Neural cell (in vitro differentiated cells): ENCODE data around the gene PDLIM3. TPM values are rescaled to one million over a fixed set of nuclear protein-coding genes. Genes with fewer than 3 reads are reported as not detected.

Source experiments
- H2AFZ ChIP-seq: fragments of 200-600, 300-800 bp; sonication (generic), shearing (Covaris generic); 2 replicates; pipeline ENCODE4 v1.6.0; 2014; ENCODE audit warnings: low read depth, mild to moderate bottlenecking, antibody characterized with exemption, low read length, moderate library complexity
- H3F3A ChIP-seq: fragments of 200-600 bp; shearing (Covaris generic); 2 replicates; pipeline ENCODE4 v1.6.1; 2016; ENCODE audit warnings: mild to moderate bottlenecking, moderate library complexity, mixed read lengths, antibody characterized with exemption, low read length; ENCODE audit not compliant: insufficient read depth, poor library complexity, severe bottlenecking
- H3K27ac ChIP-seq: fragments of 200-600, 300-800 bp; sonication (generic), shearing (Covaris generic); 2 replicates; pipeline ENCODE4 v1.5.1; 2014; ENCODE audit warnings: mild to moderate bottlenecking, low read length, moderate library complexity
- H3K27me3 ChIP-seq: fragments of 300-800, 200-600 bp; sonication (generic), shearing (Covaris generic); 2 replicates; pipeline ENCODE4 v1.6.0; 2014; ENCODE audit warnings: mild to moderate bottlenecking, low read depth, low read length, moderate library complexity; ENCODE audit not compliant: insufficient read depth
- H3K36me3 ChIP-seq: fragments of 300-800, 200-600 bp; sonication (generic), shearing (Covaris generic); 2 replicates; pipeline ENCODE4 v1.5.1; 2014; ENCODE audit warnings: mild to moderate bottlenecking, antibody characterized with exemption, low read length, moderate library complexity; ENCODE audit not compliant: insufficient read depth
- H3K4me2 ChIP-seq: fragments of 300-800, 200-600 bp; sonication (generic), shearing (Covaris generic); 2 replicates; pipeline ENCODE4 v1.6.0; 2014; ENCODE audit warnings: mild to moderate bottlenecking, low read length
- H3K4me3 ChIP-seq: fragments of 300-800, 200-600 bp; sonication (generic), shearing (Covaris generic); 2 replicates; pipeline ENCODE4 v1.5.1; 2014; ENCODE audit warnings: mild to moderate bottlenecking, low read length, moderate library complexity
- H3K79me2 ChIP-seq: fragments of 200-600 bp; shearing (Covaris generic); replicated peaks from 2 replicates; pipeline ENCODE4 v1.6.0; 2014; ENCODE audit warnings: mild to moderate bottlenecking, low read length, moderate library complexity; ENCODE audit not compliant: insufficient read depth
- H3K9ac ChIP-seq: fragments of 300-800, 200-600 bp; sonication (generic), shearing (Covaris generic); 2 replicates; pipeline ENCODE4 v1.6.1; 2016; ENCODE audit warnings: mild to moderate bottlenecking, low read length, mixed read lengths
- H3K9me2 ChIP-seq: fragments of 200-600 bp; shearing (Covaris generic); 2 replicates; pipeline ENCODE4 v1.6.1; 2016; ENCODE audit warnings: mild to moderate bottlenecking, low read length, mixed read lengths; ENCODE audit not compliant: insufficient read depth
- H3K9me3 ChIP-seq: fragments of 200-600, 300-800 bp; sonication (generic), shearing (Covaris generic); 2 replicates; pipeline ENCODE4 v1.6.1; 2016; ENCODE audit warnings: mild to moderate bottlenecking, mixed run types, low read length, moderate library complexity, mixed read lengths
- H4K20me1 ChIP-seq: fragments of 200-600 bp; shearing (Covaris generic); 2 replicates; pipeline ENCODE4 v1.6.1; 2016; ENCODE audit warnings: mild to moderate bottlenecking, mixed run types; ENCODE audit not compliant: insufficient read depth
- EP300 ChIP-seq: fragments of 450-650 bp; conservative IDR thresholded peaks from 2 replicates; pipeline ENCODE4 v1.6.1; 2014; ENCODE audit warnings: antibody characterized with exemption, mild to moderate bottlenecking, moderate library complexity; ENCODE audit not compliant: poor library complexity, severe bottlenecking
- EZH2 ChIP-seq: fragments of 200-600, 300-800 bp; shearing (Covaris generic), sonication (generic); IDR thresholded peaks from 2 replicates; pipeline ENCODE4 v1.6.1; 2014; ENCODE audit warnings: antibody characterized with exemption, low read length, borderline replicate concordance, mild to moderate bottlenecking; ENCODE audit not compliant: insufficient read depth, poor library complexity, severe bottlenecking
- MXI1 ChIP-seq: fragments of 450-650 bp; conservative IDR thresholded peaks from 2 replicates; pipeline ENCODE4 v1.6.1; 2014; ENCODE audit warnings: antibody characterized with exemption, mild to moderate bottlenecking; ENCODE audit not compliant: poor library complexity, severe bottlenecking
- POLR2AphosphoS5 ChIP-seq: IDR thresholded peaks from 2 replicates; pipeline ENCODE4 v1.6.1; 2012
- RAD21 ChIP-seq: fragments of 450-650 bp; conservative IDR thresholded peaks from 2 replicates; pipeline ENCODE4 v1.6.1; 2014; ENCODE audit warnings: antibody characterized with exemption, mild to moderate bottlenecking, moderate library complexity
- SMC3 ChIP-seq: fragments of 450-650 bp; conservative IDR thresholded peaks from 2 replicates; pipeline ENCODE4 v1.6.1; 2014; ENCODE audit warnings: antibody characterized with exemption, mild to moderate bottlenecking, moderate library complexity; ENCODE audit not compliant: poor library complexity
- TAF1 ChIP-seq: IDR thresholded peaks from 2 replicates; pipeline ENCODE4 v1.6.1; 2012; ENCODE audit warnings: low read depth
- polyA plus RNA-seq: library from polyadenylated mRNA; depleted of rRNA; stranded (reverse); fragments of >200 nt; gene quantifications from 2 replicates; pipeline ENCODE4 v1.2.3, GENCODE V29; 2014
- TF ChIP-seq, protein P1 (sequence below): fragments of 450-650 bp; IDR thresholded peaks from 2 replicates; pipeline ENCODE4 v1.5.1; 2014; ENCODE audit warnings: antibody characterized with exemption, mild to moderate bottlenecking, moderate library complexity; ENCODE audit not compliant: poor library complexity, severe bottlenecking
- TF ChIP-seq, protein P2 (sequence below): IDR thresholded peaks from 2 replicates; pipeline ENCODE4 v1.6.1; 2012; ENCODE audit warnings: borderline replicate concordance

The PDLIM3 gene
- polyA plus RNA-seq, 1 donor from 2014 or later = 1.8 TPM

DNA sequence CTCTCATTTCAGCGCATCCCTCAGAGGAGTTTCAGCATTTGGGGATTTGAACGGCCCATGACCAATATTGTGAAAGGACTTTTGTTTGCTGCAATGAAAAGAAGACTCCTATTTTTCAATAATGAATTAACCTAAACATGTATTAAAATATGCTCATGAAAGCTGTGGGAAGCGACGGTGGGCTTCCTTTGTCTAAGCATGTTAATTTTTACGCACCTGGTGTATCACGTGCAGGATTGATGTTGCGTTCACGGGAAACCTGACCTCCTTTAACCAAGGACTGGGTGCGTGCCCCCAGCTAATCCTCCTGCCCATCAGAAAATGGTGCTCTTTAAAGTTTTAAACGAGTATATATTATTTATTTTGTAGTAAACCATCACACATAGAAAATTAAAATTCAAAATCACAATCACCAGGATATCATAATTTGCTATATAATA lies 63.2 kb downstream of the PDLIM3 start (continued):
- no peak for TF ChIP-seq EZH2

DNA sequence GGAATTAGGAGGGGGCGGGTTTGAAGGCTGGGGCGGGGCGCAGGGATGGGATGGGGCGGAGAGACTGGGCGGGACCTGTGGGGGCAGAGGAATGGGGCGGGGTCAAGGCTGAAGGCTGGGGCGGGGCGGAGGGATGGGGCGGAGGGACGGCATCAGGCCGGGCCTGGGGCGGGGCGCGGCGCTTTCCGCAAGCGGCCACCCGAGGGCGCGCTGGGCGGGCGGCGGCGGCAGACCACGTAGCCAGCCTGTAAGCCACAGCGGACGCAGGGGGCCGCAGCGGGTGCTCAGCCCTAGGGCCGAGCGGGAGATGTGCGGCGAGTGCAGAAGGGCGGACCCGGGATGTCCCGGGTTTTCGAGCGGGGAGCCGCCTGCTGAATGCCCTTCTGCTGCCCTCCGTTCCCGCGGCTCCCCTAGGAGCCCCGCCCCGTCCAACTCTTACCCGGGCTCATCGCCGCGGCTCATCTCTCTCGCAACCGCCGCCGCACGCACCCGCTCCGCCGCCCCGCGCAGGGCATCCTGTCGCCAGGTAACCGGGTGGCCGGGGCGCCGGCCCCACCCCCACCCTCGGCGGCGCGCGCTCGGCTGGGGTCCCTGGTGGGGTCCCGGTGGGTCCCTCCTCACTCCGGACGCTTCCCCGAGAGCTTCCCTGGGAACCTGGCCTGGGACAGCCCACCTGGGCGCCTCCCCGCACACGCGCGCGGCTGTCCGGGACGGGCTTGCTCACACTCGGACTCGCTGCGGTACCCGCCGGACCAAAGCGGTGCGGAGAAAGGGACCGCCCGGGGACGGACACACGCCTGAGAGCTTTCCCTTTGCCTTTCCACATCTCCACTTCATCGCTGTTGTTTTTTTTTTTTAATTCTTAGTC lies 63.8 kb downstream of the PDLIM3 start, which contains the start of gene CCDC110:
TSS of gene CCDC110 (minus strand) at position 499 of the 868 bp plus-strand sequence. CDS start at position 449, 50 bp downstream.
- Histone ChIP-seq H3K27me3 (no peaks in the 10 kb centered on the region), H2AFZ (peak within 1 kb of the TSS; percentile 52), H3K9me3 (no peaks in the 10 kb centered on the region), H3K9me2 (no peaks in the 10 kb centered on the region), H3K36me3 (no peaks in the 10 kb centered on the region), H4K20me1 (no peaks in the 10 kb centered on the region), H3K4me3 (peak within 1 kb of the TSS; percentile 86), H3K27ac (no peak within 1 kb of the TSS), H3K4me2 (peak within 1 kb of the TSS; percentile 94), H3K9ac (peak within 1 kb of the TSS; percentile 69), H3K79me2 (no peaks in the 10 kb centered on the region), H3F3A (peaks cover 3% of the 10 kb centered on the region)
- TF ChIP-seq RAD21 (peak; percentile 55), MXI1 (peak; percentile 61), SMC3 (peak; percentile 68), EP300 (no peak), TAF1 (no peak), POLR2AphosphoS5 (peak; percentile 27)
- TF ChIP-seq, protein P1, sequence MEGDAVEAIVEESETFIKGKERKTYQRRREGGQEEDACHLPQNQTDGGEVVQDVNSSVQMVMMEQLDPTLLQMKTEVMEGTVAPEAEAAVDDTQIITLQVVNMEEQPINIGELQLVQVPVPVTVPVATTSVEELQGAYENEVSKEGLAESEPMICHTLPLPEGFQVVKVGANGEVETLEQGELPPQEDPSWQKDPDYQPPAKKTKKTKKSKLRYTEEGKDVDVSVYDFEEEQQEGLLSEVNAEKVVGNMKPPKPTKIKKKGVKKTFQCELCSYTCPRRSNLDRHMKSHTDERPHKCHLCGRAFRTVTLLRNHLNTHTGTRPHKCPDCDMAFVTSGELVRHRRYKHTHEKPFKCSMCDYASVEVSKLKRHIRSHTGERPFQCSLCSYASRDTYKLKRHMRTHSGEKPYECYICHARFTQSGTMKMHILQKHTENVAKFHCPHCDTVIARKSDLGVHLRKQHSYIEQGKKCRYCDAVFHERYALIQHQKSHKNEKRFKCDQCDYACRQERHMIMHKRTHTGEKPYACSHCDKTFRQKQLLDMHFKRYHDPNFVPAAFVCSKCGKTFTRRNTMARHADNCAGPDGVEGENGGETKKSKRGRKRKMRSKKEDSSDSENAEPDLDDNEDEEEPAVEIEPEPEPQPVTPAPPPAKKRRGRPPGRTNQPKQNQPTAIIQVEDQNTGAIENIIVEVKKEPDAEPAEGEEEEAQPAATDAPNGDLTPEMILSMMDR = peak; percentile 76

DNA sequence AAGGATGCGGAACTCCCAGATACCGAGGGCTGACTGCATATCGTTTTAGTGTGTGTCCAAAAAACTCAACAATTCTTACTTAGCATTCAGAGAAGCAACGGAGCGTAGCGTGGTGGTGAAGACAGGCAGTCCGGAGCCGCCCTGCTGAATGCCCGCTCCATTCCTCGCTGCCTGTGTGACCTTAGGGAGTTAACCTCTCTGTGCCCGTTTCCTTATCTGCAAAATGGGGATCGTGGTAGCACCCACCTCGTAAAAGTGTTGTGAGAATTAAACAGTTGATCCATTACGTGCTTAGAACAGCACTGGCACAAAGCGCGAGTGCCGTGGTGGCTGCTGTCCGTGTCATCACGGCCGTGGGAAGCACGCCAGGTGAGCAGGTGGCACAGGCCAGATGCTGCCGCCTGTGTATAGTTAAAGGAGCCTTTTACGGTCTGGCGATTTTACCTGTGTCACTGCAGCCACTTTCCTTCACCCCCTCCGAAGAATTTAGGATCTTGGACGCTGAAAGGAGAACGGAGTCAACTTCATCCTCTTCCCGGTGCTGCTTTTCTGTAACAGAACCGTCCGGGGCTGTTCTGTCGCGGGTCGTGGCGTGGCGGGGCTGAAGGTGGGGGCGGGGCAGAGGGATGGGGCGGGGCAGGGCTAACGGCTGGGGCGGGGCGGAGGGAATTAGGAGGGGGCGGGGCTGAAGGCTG lies 64.7 kb downstream of the PDLIM3 start:
- H3K27me3 ChIP-seq = no peaks in the 10 kb centered on the region
- no peak overlapping the region for H2AFZ ChIP-seq
- no peaks in the 10 kb centered on the region for H3K9me2 ChIP-seq
- no peaks in the 10 kb centered on the region for H3K79me2 ChIP-seq
- H3K9ac ChIP-seq = no peak overlapping the region
- H4K20me1 ChIP-seq = no peaks in the 10 kb centered on the region
- TF ChIP-seq RAD21 (no peak), MXI1 (no peak), EZH2 (no peak), TAF1 (no peak), EP300 (no peak), SMC3 (no peak), POLR2AphosphoS5 (no peak)
- TF ChIP-seq, protein P2, sequence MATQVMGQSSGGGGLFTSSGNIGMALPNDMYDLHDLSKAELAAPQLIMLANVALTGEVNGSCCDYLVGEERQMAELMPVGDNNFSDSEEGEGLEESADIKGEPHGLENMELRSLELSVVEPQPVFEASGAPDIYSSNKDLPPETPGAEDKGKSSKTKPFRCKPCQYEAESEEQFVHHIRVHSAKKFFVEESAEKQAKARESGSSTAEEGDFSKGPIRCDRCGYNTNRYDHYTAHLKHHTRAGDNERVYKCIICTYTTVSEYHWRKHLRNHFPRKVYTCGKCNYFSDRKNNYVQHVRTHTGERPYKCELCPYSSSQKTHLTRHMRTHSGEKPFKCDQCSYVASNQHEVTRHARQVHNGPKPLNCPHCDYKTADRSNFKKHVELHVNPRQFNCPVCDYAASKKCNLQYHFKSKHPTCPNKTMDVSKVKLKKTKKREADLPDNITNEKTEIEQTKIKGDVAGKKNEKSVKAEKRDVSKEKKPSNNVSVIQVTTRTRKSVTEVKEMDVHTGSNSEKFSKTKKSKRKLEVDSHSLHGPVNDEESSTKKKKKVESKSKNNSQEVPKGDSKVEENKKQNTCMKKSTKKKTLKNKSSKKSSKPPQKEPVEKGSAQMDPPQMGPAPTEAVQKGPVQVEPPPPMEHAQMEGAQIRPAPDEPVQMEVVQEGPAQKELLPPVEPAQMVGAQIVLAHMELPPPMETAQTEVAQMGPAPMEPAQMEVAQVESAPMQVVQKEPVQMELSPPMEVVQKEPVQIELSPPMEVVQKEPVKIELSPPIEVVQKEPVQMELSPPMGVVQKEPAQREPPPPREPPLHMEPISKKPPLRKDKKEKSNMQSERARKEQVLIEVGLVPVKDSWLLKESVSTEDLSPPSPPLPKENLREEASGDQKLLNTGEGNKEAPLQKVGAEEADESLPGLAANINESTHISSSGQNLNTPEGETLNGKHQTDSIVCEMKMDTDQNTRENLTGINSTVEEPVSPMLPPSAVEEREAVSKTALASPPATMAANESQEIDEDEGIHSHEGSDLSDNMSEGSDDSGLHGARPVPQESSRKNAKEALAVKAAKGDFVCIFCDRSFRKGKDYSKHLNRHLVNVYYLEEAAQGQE = no peak
- TF ChIP-seq, protein P1 = no peak
- peaks cover 3% of the 10 kb centered on the region for H3F3A ChIP-seq
- H3K36me3 ChIP-seq = no peaks in the 10 kb centered on the region
- H3K4me2 ChIP-seq = no peak overlapping the region
- H3K27ac ChIP-seq = no peak overlapping the region
- H3K9me3 ChIP-seq = no peaks in the 10 kb centered on the region
- H3K4me3 ChIP-seq = peak overlapping the region; percentile 57
